EH (cell line): ENCODE results near the gene TMBIM6.
"Not testable (repeated sequence)": the region's sequence is repeated elsewhere in the genome, so short reads cannot be mapped to it uniquely, and the experiment has no call there.

ENCODE experiments used
- DNase-seq: peaks from one replicate; pipeline ENCODE4 v3.0.0-alpha.2; 2015; ENCODE audit warnings: low read depth

Gene TMBIM6, protein sequence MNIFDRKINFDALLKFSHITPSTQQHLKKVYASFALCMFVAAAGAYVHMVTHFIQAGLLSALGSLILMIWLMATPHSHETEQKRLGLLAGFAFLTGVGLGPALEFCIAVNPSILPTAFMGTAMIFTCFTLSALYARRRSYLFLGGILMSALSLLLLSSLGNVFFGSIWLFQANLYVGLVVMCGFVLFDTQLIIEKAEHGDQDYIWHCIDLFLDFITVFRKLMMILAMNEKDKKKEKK

DNA sequence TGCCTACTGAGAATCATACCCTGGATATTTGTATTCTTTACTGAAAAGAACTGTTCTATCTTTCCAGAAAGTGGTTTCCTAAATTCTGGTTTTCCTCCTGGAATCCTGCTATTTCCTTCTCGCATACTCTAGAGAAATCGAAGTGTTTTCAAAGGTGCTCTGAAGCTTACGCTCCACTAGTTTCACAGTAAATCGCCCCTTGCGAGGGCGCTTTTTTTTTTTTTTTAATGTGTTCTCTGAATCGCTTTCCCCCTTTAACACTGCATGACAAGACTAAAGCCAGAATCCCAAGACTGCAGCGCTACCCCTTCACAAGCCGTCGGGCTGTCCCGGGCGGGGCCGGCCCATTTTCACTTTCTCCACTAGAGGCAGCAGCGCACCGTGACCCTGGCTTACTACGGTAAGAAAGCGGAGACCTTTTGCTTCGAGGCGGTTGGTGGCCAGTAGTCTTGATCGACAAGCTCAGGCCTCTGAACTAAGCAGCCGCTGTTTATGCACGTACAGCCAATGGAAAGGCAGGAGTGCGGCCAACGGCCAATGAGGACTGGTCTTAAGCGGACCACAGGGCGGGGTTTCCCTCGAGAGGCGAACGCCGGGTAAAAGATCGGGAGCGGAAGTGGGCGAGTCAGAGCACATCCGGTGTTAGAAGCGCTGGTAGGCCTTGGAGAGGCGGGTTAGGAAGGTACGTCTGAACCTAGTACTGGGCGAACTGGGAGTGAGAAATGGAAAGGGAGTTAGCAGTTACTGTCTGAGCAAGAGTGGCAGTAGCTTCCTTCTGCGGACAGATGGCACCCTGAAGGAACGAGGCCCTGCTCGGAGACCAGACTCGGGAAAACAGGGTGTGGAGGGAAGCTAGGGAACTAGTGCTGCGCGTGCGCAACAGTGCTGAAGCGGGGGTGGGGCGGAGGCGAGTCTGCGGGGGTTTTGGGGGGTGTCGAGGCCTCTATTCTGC is at the start of gene TMBIM6:
TSS of gene TMBIM6 (plus strand) at position 628 of the 952 bp plus-strand sequence. CDS start 10,937 bp downstream, outside the sequence.
- peak; percentile 100 for DNase-seq

DNA sequence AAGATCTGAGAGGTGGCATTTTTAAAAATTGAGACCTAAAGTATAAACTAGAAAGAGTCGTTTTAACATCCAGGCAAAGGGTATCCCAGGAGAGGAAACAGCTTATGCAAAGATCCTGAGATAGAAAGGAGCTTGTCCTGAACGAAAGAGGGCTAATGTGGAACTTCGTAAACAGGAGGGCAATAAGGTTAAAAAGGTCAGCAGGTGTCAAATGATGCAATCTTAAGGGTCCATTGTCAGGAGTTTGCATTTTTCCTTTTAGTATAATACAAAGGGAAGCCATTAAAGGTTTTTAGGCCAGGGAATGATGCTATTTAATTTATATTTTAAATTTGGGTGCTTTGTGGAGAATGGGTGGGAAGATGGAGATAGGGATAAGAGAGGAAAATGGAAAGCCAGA is 48.5 kb upstream of the TMBIM6 start:
- no peak for DNase-seq

DNA sequence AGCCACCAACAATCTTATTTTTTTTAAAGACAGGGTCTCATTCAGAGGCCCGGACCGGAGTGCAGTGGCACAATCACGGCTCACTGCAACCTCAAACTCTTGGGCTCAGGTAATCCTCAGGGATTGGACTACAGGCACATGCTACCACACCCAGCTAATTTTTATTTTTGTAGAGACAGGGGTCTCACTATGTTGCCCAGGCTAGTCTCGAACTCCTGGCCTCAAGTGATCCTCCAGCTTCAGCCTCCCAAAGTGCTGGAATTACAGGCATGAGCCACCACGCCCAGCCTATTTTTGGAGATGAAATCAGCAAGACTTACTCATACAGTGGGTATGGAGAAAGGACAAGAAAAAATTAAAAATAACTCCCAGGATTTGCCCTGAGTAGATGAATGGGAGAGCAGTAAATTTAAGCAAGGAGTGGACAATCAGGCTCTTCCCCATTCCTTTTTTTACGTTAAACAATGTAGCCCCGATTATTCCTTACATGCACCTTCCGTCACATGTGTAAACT is 47.4 kb upstream of the TMBIM6 start:
- peak; percentile 75 for DNase-seq

DNA sequence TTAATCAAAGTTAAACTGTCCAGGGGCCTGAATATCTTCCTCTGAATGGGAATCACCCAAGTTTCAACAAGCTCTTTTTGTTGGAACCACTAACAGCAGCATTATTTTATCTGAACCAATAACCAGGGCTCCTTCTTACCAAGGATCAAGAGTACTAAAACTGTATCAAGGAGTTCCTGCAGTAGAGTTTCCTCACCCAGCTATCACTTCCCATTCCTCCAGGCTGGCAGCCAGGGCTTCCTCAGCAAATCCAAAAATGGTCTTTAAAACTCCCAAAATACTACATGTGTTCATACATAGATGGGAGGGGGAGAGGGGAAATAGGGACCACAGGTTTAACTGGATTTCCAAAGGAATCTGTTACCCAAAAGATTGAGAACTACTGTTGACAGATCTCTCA is 44.6 kb upstream of the TMBIM6 start:
- DNase-seq = no peak

DNA sequence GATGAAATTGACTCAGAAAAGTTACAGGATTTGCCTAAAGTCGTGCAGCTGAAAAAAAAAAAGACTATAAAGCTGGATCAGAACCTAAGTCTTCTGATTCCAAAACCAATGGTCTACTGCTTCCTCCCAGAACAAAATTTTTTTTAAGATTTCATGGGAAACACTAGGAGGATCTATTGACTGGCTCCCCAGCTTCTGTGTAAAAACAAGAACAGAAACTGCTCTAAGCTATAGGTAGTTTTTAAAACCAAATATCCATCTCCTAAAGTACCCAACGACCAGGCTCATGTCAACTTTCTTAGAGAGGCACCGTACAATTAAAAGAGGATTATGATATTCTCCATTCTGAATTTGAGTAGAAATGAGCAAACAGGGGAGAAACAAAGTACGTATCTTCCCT is 43.5 kb upstream of the TMBIM6 start:
- no peak for DNase-seq

DNA sequence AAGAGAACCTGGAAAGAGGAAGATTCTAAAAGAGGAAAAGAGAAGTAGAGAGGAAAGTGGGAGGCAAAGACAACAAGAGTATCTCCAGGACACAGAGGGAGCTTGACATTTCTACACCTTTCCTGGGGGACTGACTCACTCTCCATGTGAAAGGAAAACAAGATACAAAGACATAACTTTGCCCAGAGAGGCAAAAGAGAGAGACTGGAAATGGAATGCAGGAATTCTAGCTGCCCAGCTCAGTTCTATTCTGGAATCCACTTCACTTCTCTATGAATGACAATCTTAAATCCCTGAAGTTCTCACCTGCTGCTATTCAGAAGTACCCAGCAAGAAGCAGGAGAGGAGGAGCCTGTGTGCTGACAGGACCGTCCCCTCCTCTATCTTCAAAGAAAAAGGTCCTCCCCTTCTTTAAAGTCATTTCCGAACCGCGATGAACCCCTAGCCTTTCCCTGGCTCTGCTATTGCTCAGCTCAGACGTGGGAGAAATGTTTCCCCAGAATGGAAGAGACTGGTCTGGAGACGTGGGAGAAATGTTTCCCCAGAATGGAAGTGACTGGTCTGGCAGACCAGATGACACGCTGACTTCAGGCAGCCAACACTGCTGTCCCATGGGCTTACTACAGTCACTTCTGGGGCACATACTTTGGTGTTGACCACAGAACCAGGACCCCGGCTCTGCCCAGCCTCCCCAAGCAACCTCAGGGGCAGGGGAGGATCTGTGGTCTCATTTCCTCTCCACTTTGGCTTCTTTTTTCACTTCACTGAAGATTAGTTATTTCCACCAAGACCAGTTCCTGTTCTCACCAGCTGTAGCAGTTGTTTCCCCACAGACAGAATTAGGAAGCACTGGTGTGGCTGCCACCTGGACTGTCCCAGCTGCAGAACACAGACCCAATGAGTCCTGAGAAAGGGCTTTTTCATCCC is 42.5 kb upstream of the TMBIM6 start:
- DNase-seq = peak; percentile 77

DNA sequence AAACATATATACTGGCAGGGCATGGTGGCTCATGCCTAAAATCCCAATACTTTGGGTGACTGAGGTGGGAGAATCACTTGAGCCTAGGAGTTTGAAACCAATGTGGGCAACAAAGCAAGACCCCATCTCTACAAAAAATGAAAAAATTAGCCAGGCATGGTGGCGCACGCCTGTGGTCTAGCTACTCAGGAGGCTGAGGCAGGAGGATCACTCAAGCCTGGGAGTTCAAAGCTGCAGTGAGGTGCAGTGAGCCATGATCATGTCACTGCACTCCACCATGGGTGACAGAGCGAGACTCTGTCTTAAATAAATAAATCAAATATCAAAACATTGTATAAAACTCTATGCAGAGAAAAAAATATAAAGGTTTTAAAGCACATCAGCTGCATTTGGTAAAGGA is 39.3 kb upstream of the TMBIM6 start:
- no peak for DNase-seq

DNA sequence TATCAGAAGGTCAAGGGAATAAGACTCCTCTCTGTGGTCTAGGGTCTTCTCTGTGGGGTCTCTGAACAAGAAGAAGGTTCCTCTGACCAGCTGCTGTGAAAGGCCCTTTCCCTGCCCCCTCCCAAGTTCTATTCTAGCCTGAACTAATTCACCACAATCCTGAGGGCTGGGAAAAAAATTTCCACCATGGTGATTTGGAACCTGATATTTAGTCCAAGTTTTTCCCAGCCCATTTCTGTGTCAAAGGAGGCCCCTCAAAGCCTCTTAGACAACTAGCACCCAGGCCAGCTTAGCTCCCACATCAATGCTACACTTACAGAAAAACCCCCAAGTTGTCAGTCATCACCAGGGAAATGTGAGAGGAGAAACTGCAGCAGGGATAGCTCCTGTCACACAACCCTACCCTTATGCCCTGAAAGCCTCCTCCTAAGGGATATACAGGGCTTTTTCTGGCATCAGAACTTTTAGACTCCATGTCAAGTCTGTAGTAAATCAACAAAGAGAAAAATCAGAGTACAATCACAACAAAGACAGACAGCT is 38.6 kb upstream of the TMBIM6 start:
- DNase-seq = peak; percentile 36

DNA sequence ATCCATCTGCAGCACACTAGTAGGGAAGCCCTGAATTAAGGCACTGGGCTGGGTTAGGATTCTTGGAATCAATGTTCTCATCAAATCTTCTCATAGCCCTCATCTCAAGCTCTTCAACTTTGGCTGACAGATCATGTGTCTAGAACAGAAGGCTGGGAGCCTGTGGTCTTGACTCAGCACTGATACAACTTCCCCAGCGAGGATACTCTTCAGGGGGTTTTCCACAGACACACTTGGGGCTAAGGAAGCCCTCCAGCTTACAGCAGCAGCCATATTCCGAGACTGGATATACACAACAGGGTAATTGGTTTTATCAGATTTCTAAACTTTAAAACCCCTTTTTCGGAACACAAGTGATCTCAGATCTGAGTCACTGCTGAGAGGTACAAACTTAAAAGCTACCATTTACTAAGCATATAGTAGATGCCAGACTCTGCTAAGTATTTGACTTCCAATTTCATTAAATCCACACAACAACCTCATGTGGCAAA is 37.7 kb upstream of the TMBIM6 start:
- peak; percentile 84 for DNase-seq

DNA sequence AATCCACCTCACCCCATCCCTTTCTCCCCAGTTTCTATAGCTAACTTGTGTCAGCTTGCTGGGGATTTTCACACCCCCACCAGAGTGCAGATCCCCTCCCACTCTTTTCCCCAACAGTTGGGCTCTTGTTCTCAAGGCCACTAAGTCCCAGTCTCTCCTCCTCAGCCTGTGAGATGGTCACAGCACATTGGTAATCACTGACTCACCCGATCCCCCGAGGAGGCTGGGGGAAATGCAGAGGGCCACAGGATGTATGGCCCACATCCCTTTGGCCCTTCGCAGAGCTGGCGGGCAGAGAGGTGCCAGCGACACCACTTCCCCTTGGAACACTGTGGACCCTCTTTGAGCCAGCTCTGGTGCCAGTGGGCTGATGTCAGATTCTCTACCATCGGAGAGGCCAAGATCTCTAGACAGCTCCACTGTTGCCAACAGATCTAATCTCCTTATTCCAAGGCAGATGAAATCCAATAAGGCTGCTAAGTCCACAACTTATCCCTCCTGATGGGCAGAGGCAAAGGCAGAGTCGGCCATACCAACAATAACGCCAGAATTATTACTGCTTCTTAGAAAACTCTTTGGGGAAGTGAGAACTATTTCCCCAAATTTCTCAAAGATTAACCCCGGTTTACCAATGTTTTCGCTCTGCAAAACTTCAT is 35.8 kb upstream of the TMBIM6 start:
- peak; percentile 87 for DNase-seq

DNA sequence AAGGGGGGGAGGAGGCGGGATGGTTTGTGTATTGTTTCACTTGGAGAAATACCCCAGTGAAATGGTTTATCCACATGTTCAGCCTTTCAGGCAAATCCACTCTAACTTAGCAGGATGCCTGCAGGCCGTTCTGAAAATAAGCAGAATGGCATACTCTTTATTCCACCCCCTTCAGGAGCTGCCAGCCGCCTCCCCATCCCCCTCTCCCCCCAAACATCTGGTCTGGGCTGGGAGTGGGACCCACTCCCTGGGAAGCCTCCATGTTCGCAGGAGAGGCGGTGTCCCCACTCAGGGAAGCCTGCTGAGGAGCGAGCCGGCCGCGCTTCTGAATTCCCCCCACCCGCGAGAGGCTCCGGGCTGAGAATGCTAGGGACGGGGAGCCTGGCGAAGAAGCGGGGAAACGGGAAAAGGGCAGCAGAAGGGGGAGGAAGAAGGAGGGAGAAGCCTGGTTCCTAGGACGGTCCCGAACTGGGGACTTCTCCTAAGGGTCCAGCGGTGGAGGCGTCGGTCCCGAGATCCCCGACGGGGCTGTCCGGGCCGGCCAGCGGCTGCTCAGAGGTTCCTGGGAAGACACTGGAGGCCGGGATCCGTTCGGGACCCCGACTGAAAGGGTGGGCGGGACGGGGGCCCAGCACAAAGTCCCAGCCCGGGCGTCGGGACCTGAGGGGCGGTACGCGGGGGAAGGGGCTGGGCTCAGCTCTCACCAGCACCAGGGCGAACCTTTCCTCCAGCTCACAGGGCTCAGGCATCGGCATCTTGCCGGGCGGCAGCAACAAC is 34.8 kb upstream of the TMBIM6 start:
- peak; percentile 51 for DNase-seq

DNA sequence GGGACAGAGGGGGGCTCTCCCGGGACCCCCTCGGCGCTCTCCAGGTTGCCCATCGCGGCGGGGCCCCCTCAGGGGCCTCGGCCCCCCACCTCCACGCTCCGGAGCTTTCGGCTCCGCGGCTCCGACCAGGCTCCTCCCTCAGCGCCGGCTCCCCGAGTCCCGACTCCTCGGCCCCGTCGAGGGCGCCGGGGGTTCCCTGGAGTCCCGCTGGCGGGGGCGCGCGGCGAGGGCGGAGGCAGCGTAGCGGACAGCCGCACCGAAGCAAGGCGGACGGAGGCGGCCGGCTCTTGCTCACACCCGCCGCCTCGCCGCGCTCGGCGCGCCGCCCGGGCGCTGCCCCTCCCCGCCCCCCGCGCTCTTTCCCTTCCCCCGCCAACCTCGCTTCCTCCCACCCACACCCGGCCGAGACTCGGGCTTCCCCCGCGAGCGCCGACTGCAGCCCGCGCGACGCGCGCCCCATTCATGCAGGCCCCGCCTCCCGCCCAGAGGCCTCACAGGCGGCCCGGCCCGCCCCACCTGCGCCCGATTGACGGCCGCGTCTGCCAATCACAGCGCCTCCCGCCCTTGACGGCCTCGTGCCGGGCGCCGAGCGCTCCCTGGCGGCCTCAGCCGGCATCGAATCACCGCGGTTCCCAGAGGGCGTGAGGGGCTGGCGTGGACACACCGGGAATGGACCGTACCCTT is 34.1 kb upstream of the TMBIM6 start, which contains the start of gene FMNL3:
TSS of gene FMNL3 (minus strand) at position 278 of the 684 bp plus-strand sequence. CDS start at position 53, 225 bp downstream.
- peak; percentile 96 for DNase-seq

DNA sequence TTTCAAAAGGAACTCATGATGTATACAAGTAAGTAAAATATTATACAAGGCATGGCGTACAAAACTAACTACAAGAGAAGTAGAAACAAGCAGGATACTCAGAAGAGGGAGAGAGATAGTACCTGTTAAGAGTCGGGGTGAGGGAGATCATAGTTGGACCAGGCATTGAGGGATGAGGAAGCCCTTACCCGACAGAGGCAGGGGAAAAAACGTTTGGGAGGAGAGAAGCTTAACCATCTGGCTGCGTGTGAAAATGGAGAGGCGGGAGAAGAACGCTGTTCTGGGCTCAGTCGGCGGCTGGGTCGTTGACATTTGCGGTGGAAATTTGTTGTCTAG is 33.6 kb upstream of the TMBIM6 start:
- no peak for DNase-seq

DNA sequence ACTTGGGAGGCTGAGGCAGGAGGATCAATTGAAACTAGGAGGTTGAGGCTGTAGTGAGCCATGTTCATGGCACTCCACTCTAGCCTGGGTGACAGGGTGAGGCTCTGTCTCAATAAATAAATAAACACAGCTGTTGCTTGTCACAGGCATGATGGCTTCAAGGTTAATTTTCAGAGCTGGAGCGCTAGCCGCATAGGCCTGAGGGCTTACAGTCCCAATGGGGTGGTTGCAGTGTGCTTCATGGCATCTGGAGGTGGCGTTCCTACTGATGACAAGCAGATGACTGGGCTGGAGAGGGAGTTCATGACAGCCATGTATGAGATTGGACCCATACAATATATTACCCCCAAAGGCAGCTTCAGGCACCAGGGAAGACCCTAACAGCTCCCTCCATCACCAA is 32.5 kb upstream of the TMBIM6 start:
- DNase-seq = peak; percentile 11

DNA sequence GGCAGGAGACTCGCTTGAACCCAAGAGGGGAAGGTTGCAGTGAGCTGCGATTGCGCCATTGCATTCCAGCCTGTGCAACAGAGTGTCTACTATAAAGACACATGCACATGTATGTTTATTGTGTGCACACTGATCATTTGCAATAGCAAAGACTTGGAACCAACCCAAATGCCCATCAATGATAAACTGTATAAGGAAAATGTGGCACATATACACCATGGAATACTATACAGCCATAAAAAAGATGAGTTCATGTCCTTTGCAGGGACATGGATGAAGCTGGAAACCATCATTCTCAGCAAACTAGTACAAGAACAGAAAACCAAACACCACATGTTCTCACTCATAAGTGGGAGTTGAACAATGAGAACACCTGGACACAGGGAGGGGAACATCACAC is 27.4 kb upstream of the TMBIM6 start:
- DNase-seq = not testable (repeated sequence)

DNA sequence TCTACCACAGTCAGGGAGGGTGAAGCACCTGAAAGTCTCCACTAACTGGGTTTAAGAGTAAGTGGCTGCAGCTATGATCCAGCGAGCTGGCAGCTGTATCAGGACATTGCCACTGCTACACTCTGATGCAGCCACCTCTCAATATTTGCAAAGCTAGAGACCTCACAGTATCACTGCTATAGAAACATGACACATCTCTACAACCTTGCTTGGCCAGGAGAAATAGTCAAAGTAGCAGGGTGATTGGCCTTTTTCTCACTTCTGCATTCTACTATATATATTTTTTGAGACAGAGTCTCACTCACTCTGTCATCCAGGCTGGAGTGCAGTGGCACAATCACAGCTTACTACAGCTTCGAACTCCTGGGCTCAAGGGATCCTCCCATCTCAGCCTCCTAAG is 24.8 kb upstream of the TMBIM6 start:
- no peak for DNase-seq

DNA sequence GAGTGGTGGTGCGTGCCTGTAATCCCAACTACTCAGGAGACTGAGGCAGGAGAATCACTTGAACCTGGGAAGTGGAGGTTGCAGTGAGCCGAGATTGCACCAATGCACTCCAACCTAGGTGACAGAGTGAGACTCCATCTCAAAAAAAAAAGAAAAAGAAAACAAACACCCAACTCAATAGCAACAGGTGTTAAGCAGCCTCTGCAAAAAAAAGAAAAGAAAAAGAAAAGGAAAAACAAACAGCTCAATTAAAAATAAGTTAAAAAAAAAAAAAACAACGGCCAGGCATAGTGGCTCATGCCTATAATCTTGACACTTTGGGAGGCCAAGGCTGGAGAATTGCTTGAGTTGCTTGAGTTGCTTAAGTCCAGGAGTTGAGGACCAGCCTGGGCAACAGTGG is 23.6 kb upstream of the TMBIM6 start:
- not testable (repeated sequence) for DNase-seq

DNA sequence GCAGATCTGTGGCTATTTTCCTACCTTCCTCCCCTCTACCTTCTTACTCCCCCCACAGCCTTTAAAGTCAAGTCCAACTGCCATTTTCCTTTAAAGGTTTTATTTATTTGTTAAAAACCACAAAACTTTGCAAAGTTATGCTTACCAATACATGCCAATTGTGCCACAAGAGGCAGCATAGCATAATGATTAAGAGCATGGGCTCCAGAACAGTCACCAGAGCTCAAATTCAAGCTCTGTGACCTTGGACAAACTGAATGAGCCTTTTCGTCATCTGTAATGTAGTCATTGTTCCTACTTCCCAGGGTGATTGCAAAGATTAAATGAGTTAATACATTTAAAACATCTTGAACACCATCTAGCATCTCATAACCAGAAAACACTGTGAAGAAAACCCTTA is 21.1 kb upstream of the TMBIM6 start:
- peak; percentile 27 for DNase-seq

DNA sequence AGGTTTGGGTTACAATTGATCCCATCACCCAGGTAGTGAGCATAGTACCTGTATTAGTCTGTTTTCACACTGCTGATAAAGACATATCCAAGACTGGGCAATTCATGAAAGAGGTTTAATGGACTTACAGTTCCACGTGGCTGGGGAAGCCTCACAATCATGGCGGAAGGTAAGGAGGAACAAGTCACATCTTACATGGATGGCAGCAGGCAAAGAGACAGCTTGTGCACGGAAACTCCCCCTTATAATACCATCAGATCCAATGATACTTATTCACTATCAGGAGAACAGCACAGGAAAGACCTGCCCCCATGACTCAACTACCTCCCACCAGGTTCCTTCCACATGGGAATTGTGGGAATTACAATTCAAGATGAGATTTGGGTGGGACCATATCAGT is 20.0 kb upstream of the TMBIM6 start:
- DNase-seq = not testable (repeated sequence)

DNA sequence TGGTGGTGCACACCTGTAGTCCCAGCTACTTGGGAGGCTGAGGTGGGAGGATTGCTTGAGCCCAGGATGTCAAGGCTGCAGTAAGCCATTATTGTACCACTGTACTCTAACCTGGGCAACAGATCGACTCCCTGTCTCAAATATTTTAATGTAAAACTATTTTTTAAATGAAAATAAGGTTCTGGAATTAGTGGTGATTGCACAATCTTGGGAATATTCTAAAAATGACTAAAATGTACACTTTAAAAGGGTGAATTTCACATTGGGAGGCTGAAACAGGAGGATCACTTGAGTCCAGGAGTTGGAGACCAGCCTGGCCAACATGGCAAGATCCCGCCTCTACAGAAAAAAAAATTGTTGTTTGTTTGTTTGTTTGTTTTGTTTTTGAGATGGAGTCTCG is 12.9 kb upstream of the TMBIM6 start:
- DNase-seq = no peak
